Endodermal cell (in vitro differentiated cells): ENCODE data around the gene HTRA1. TPM values are rescaled to one million over a fixed set of nuclear protein-coding genes. Genes with fewer than 3 reads are reported as not detected.

Experiments used
- DNase-seq: peaks from one replicate; pipeline ENCODE4 v3.0.0-alpha.2; 2017
- H3K27ac ChIP-seq: 2 replicates; pipeline ENCODE4 v1.5.1; 2013; ENCODE audit warnings: mild to moderate bottlenecking, low read depth, low read length, moderate library complexity
- H3K27me3 ChIP-seq: 2 replicates; pipeline ENCODE4 v1.6.1; 2013; ENCODE audit warnings: mild to moderate bottlenecking, low read length, moderate library complexity; ENCODE audit not compliant: insufficient read depth, control insufficient read depth, poor library complexity, severe bottlenecking
- H3K36me3 ChIP-seq: 2 replicates; pipeline ENCODE4 v1.7.0; 2013; ENCODE audit warnings: mild to moderate bottlenecking, low read length, moderate library complexity; ENCODE audit not compliant: control insufficient read depth, insufficient read depth
- H3K4me1 ChIP-seq: one replicate; pipeline ENCODE4 v1.7.0; 2013; ENCODE audit warnings: low read length; ENCODE audit not compliant: control insufficient read depth, insufficient read depth
- H3K4me3 ChIP-seq: 2 replicates; pipeline ENCODE4 v1.5.1; 2013; ENCODE audit warnings: mild to moderate bottlenecking, low read length, moderate library complexity
- H3K9ac ChIP-seq: 2 replicates; pipeline ENCODE4 v1.6.1; 2013; ENCODE audit warnings: mild to moderate bottlenecking, low read length, moderate library complexity; ENCODE audit not compliant: poor library complexity, severe bottlenecking; ENCODE audit errors: extremely low read depth
- H3K9me3 ChIP-seq: 2 replicates; pipeline ENCODE4 v1.6.1; 2013; ENCODE audit warnings: mild to moderate bottlenecking, low read length, moderate library complexity; ENCODE audit not compliant: control insufficient read depth
- H3K27ac Mint-ChIP-seq: 2 replicates; pipeline ENCODE4 v1.8.0; 2020; ENCODE audit warnings: mixed read lengths
- H3K27me3 Mint-ChIP-seq: 2 replicates; pipeline ENCODE4 v1.8.0; 2021; ENCODE audit warnings: mild to moderate bottlenecking, mixed read lengths; ENCODE audit not compliant: insufficient read depth
- H3K36me3 Mint-ChIP-seq: 2 replicates; pipeline ENCODE4 v1.8.0; 2020; ENCODE audit warnings: low read depth, mixed read lengths
- H3K4me1 Mint-ChIP-seq: 2 replicates; pipeline ENCODE4 v1.8.0; 2020; ENCODE audit warnings: mixed read lengths
- H3K4me3 Mint-ChIP-seq: 2 replicates; pipeline ENCODE4 v1.8.0; 2020; ENCODE audit warnings: mild to moderate bottlenecking, moderate library complexity, mixed read lengths
- H3K9me3 Mint-ChIP-seq: 2 replicates; pipeline ENCODE4 v1.8.0; 2020; ENCODE audit warnings: mild to moderate bottlenecking, mixed read lengths
- WGBS, 2 experiments: methylation state at CpG; one replicate each; pipeline versions ENCODE4 v1.1.5 to v1.1.7; 2013; ENCODE audit warnings: missing lambda C conversion rate in 2 of 2, mixed read lengths in 1 of 2; ENCODE audit not compliant: insufficient coverage in 1 of 2, insufficient read length in 1 of 2; 5-methylcytosine and 5-hydroxymethylcytosine counted together
- total RNA-seq, 2 donors: library from RNA; stranded (reverse); fragmentation: NEBNext Ultra II Directional in 1 of 2; extraction: Animal tissue kit (Norgen Biotek cat#: 25700) in 1 of 2; gene quantifications; 2 replicates in 1 of 2; 3 replicates in 1 of 2; pipeline ENCODE4 v1.2.1, GENCODE V29; 2021
- TF ChIP-seq, protein P1 (sequence below): fragments of 200-600 bp; sonication (generic); conservative IDR thresholded peaks from 2 replicates; pipeline ENCODE4 v1.5.0; 2021; ENCODE audit warnings: antibody characterized with exemption, mild to moderate bottlenecking

Gene HTRA1
- total RNA-seq, 2 donors from 2014 or later = 1.7 to 3.1 TPM

DNA sequence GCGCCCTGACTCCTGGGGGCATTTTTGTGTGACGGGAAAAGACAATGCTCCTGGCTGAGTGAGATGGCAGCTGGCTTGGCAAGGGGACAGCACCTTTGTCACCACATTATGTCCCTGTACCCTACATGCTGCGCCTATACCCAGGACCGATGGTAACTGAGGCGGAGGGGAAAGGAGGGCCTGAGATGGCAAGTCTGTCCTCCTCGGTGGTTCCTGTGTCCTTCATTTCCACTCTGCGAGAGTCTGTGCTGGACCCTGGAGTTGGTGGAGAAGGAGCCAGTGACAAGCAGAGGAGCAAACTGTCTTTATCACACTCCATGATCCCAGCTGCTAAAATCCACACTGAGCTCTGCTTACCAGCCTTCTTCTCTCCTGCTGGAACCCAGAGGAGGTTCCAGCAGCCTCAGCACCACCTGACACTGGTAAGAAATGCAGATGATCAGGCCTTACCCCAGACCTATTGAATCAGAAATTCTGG lies 6.7 kb upstream of the HTRA1 start, which contains the start of gene ARMS2:
ARMS2 (plus strand) TSS at position 51 of the 478 bp plus-strand sequence; CDS start at position 126, 75 bp downstream.
- TF ChIP-seq, protein P1, sequence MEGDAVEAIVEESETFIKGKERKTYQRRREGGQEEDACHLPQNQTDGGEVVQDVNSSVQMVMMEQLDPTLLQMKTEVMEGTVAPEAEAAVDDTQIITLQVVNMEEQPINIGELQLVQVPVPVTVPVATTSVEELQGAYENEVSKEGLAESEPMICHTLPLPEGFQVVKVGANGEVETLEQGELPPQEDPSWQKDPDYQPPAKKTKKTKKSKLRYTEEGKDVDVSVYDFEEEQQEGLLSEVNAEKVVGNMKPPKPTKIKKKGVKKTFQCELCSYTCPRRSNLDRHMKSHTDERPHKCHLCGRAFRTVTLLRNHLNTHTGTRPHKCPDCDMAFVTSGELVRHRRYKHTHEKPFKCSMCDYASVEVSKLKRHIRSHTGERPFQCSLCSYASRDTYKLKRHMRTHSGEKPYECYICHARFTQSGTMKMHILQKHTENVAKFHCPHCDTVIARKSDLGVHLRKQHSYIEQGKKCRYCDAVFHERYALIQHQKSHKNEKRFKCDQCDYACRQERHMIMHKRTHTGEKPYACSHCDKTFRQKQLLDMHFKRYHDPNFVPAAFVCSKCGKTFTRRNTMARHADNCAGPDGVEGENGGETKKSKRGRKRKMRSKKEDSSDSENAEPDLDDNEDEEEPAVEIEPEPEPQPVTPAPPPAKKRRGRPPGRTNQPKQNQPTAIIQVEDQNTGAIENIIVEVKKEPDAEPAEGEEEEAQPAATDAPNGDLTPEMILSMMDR = no peak
- H3K27ac Mint-ChIP-seq = no peak within 1 kb of the TSS
- WGBS, 2 experiments = 83% methylated on average over 1 to 7 of the region's 7 CpGs
- H3K4me3 Mint-ChIP-seq = no peak within 1 kb of the TSS
- H3K27me3 Mint-ChIP-seq = peaks cover 25% of the 10 kb centered on the region
- no peaks in the 10 kb centered on the region for H3K36me3 Mint-ChIP-seq
- no peaks in the 10 kb centered on the region for H3K9me3 ChIP-seq
- no peaks in the 10 kb centered on the region for H3K4me1 ChIP-seq
- H3K9me3 Mint-ChIP-seq = no peaks in the 10 kb centered on the region
- no peak for DNase-seq
- no peak within 1 kb of the TSS for H3K9ac ChIP-seq
- H3K4me1 Mint-ChIP-seq = no peaks in the 10 kb centered on the region
- no peak within 1 kb of the TSS for H3K27ac ChIP-seq
- H3K27me3 ChIP-seq = peaks cover 30% of the 10 kb centered on the region
- H3K36me3 ChIP-seq = no peaks in the 10 kb centered on the region
- H3K4me3 ChIP-seq = no peak within 1 kb of the TSS

DNA sequence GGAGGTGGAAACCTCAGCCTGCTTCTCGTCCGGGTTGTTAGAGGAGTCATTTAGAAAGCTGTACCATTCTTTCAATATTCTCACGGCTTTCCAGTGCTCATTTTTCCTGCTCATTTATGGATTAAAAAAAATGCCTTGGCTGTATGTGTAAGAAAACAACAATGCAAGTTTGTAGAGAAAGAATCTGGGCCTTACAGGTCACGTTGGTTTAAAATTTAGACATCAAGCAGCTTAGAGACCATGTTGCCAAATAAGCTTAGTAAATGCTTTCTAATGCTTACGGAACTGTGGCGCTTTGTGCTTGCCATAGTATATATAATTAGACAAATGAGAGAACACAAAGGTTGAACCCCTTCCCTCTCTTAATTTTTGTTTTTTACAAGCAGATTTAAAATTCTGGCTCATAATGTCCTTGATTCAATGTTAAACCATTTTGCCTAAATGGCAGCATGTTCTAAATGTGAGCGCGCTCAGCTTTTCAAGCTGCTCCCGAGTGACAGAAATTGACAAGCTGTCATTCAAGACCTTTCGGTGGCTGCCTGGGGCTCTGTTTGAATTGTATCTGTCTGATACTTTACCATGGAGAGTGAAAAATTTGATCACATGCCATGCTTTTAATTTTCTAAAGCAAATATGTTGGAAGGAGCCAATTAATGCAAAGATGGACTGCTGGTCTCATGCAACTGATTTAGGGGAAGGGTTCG lies 5.8 kb upstream of the HTRA1 start:
- 89 to 97% methylated on average over 7 to 10 of the region's 11 CpGs for WGBS, 2 experiments
- Histone ChIP-seq H3K27me3 (peaks cover 38% of the 10 kb centered on the region), H3K27ac (no peak overlapping the region), H3K9ac (no peak overlapping the region), H3K4me1 (no peaks in the 10 kb centered on the region), H3K9me3 (no peaks in the 10 kb centered on the region), H3K36me3 (no peaks in the 10 kb centered on the region), H3K4me3 (no peak overlapping the region)
- H3K27ac Mint-ChIP-seq = no peak overlapping the region
- DNase-seq = no peak
- no peaks in the 10 kb centered on the region for H3K36me3 Mint-ChIP-seq
- TF ChIP-seq, protein P1 = no peak
- no peaks in the 10 kb centered on the region for H3K4me1 Mint-ChIP-seq
- no peak overlapping the region for H3K4me3 Mint-ChIP-seq
- no peaks in the 10 kb centered on the region for H3K9me3 Mint-ChIP-seq
- peaks cover 31% of the 10 kb centered on the region for H3K27me3 Mint-ChIP-seq

DNA sequence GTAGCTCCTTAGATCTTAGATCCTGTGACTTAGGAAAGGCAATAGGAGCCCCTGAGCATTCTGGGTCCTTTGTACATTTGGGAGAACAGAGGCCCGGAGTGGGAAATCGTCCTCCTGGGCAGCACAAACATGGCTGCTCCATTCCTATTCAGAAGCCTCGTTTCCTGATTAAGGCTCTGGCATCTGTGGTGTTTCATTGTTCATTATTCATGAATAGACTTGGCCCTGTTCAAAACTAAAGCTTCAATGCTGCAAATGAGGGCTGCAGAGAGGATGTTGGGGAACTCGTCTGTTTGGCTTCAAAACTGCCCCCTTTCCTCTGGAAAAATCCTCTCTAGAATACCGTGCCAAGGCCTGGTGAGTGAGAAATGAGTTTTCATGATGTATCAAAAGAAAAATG lies 3.4 kb upstream of the HTRA1 start:
- Histone ChIP-seq H3K27me3 (peaks cover 57% of the 10 kb centered on the region), H3K4me1 (no peaks in the 10 kb centered on the region), H3K4me3 (no peak overlapping the region), H3K36me3 (no peaks in the 10 kb centered on the region), H3K9me3 (no peaks in the 10 kb centered on the region), H3K9ac (no peak overlapping the region), H3K27ac (no peak overlapping the region)
- TF ChIP-seq, protein P1 = no peak
- H3K27me3 Mint-ChIP-seq = peaks cover 47% of the 10 kb centered on the region
- no peaks in the 10 kb centered on the region for H3K36me3 Mint-ChIP-seq
- no peak overlapping the region for H3K4me3 Mint-ChIP-seq
- peaks cover 6% of the 10 kb centered on the region for H3K4me1 Mint-ChIP-seq
- no peak overlapping the region for H3K27ac Mint-ChIP-seq
- DNase-seq = no peak
- WGBS, 2 experiments = 90% methylated on average over 4 to 5 of the region's 5 CpGs
- H3K9me3 Mint-ChIP-seq = no peaks in the 10 kb centered on the region
